CD4-positive, CD25-positive, alpha-beta regulatory T cell (primary cell): ENCODE results near the gene TPRG1. TPM values are rescaled to one million over a fixed set of nuclear protein-coding genes. Genes with fewer than 3 reads are reported as not detected.

Experiments
- ATAC-seq, 2 donors: fragments of 150-1000 bp; cut with Tn5 transposase; one replicate each; pipeline ENCODE4 v1.10.0; 2021; ENCODE audit warnings: low read depth in 2 of 2, moderate number of reproducible peaks in 2 of 2, moderate library complexity in 1 of 2
- DNase-seq, 3 donors: peaks; one replicate each; pipeline versions ENCODE4 v3.0.0 to v3.0.0-alpha.2; 2012 to 2022; ENCODE audit warnings: mixed read lengths in 1 of 3
- H3K27ac ChIP-seq: one replicate; pipeline ENCODE4 v1.7.0; 2013; ENCODE audit warnings: mild to moderate bottlenecking, low read length; ENCODE audit not compliant: insufficient read depth, poor library complexity, severe bottlenecking
- H3K27me3 ChIP-seq: one replicate; pipeline ENCODE4 v1.7.0; 2013; ENCODE audit warnings: low read length; ENCODE audit not compliant: control insufficient read depth, insufficient read depth
- H3K36me3 ChIP-seq: one replicate; pipeline ENCODE4 v1.7.0; 2013; ENCODE audit warnings: mild to moderate bottlenecking, low read length, moderate library complexity; ENCODE audit not compliant: control insufficient read depth, insufficient read depth
- H3K4me1 ChIP-seq: 2 replicates; pipeline ENCODE4 v1.7.0; 2013; ENCODE audit warnings: mild to moderate bottlenecking, low read length; ENCODE audit not compliant: insufficient read depth, control insufficient read depth, poor library complexity, severe bottlenecking
- H3K4me3 ChIP-seq: one replicate; pipeline ENCODE4 v1.7.0; 2013; ENCODE audit warnings: low read depth, mild to moderate bottlenecking, low read length, moderate library complexity
- H3K9me3 ChIP-seq, 2 experiments: 1 replicate in 1 of 2; 2 replicates in 1 of 2; pipeline ENCODE4 v1.7.0; 2013; ENCODE audit warnings: low read length in 2 of 2, mild to moderate bottlenecking in 1 of 2, moderate library complexity in 1 of 2; ENCODE audit not compliant: control insufficient read depth in 2 of 2
- H3K27ac Mint-ChIP-seq, 3 donors: one replicate each; pipeline ENCODE4 v1.8.0; 2020 to 2022; ENCODE audit warnings: mild to moderate bottlenecking in 3 of 3, mixed read lengths in 3 of 3, moderate library complexity in 2 of 3
- H3K27me3 Mint-ChIP-seq: one replicate; pipeline ENCODE4 v1.8.0; 2022; ENCODE audit warnings: mild to moderate bottlenecking, mixed read lengths
- H3K36me3 Mint-ChIP-seq: one replicate; pipeline ENCODE4 v1.8.0; 2020; ENCODE audit warnings: mixed read lengths
- H3K4me1 Mint-ChIP-seq, 4 donors: one replicate each; pipeline ENCODE4 v1.8.0; 2020 to 2022; ENCODE audit warnings: mixed read lengths in 4 of 4, mild to moderate bottlenecking in 1 of 4
- H3K4me3 Mint-ChIP-seq, 4 donors: one replicate each; pipeline ENCODE4 v1.8.0; 2020 to 2022; ENCODE audit warnings: mild to moderate bottlenecking in 4 of 4, mixed read lengths in 4 of 4, moderate library complexity in 3 of 4
- H3K9me3 Mint-ChIP-seq, 7 donors: one replicate each; pipeline ENCODE4 v1.8.0; 2020 to 2022; ENCODE audit warnings: mixed read lengths in 7 of 7, mild to moderate bottlenecking in 3 of 7, moderate library complexity in 2 of 7
- polyA plus RNA-seq, 4 donors: library from polyadenylated mRNA; unstranded; fragments of 300-500 nt; fragmentation: Illumina TruSeq; gene quantifications; one replicate each; pipeline ENCODE4 v1.2.3, GENCODE V29; 2021
- total RNA-seq: library from RNA; stranded (reverse); gene quantifications from one replicate; pipeline ENCODE4 v1.2.3, GENCODE V29; 2022

Gene TPRG1
- total and polyA plus RNA-seq, 5 donors from 2014 or later: 1.5 to 10.8 (median 3.8) TPM

DNA sequence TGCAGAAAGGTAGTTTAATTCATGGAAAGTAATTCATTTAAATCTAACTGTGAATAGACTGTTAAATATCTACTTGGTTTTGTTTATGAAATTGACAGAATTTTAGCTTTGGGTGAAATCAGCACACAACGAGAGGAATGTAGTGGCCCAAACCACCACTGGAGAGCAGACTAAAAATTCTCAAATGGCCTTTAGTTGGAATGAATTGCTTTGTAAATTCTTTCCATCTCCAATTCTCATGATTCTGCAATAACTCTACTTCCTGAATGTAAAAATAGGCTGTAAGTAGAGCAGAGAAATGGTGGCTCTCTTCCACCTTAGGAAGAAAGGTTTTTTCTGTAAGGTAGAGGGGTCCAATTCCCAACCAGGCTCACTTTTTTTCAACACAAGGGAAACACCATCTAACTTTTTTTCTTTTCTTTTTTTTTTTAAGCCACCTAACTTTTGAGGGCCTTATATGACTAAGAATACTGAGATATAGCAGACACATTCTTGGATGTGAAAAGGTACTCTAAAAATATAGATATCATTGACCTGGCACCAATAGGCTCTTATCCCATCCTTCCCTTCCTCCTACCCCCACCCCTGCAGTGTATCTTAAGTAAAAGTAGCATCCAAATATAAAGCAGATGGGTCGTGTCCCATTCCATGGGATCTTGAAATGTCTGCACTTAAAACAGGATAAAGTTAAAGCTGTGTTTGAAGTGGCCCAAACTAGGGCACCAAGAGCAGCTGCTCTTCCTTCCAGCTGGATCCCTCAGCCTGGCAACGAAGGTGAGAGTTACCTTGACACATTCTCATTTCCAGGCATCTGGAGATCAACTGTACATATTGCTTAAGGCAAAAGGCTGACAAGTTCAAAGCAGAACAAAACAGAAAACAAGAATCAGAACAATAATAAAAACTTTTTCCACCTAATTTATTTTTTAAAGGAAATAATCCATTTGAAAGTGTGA lies 194.1 kb downstream of the TPRG1 start:
- no peak for ATAC-seq

DNA sequence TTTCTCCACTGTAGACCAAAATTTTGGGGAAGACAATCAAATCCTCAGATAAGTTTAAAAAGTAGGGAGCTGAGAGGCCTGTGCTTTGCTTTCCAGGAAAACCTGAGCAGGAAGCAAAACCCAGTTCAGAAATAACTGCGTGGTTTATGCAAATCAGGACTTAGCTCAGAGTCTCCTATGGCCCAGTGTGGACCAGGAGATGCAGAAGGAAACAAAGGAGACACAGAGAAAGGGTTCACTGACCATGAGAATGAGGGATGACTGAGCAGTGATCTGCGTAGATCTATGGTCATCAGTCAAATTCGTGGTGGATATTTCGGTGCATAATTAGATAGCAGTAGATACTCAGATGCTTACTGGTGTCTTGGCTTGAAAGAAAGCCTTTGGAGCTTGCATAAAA lies 196.6 kb downstream of the TPRG1 start:
- ATAC-seq (no peak), DNase-seq (no peak)
- H3K27ac ChIP-seq: no peak overlapping the region
- H3K4me3 Mint-ChIP-seq: no peak overlapping the region
- H3K9me3 Mint-ChIP-seq: peaks cover 0 to 1% (median 0%) of the 10 kb centered on the region in 7 donors
- H3K9me3 ChIP-seq: no peaks in the 10 kb centered on the region
- no peaks in the 10 kb centered on the region for H3K36me3 ChIP-seq
- no peak overlapping the region for H3K4me3 ChIP-seq
- H3K27me3 ChIP-seq: no peaks in the 10 kb centered on the region
- peaks cover 2 to 16% (median 7%) of the 10 kb centered on the region in 4 donors for H3K4me1 Mint-ChIP-seq
- no peak overlapping the region for H3K27ac Mint-ChIP-seq
- no peaks in the 10 kb centered on the region for H3K4me1 ChIP-seq
- no peaks in the 10 kb centered on the region for H3K27me3 Mint-ChIP-seq
- H3K36me3 Mint-ChIP-seq: no peaks in the 10 kb centered on the region

More for the DNA sequence above, 194.1 kb downstream of the TPRG1 start:
- Mint-ChIP-seq H3K27ac (no peak overlapping the region), H3K36me3 (no peaks in the 10 kb centered on the region), H3K27me3 (no peaks in the 10 kb centered on the region), H3K9me3 (peaks cover 0 to 2% (median 1%) of the 10 kb centered on the region in 7 donors), H3K4me3 (no peak overlapping the region), H3K4me1 (peaks cover 2 to 10% (median 3%) of the 10 kb centered on the region in 4 donors)
- H3K36me3 ChIP-seq: no peaks in the 10 kb centered on the region
- no peak overlapping the region for H3K4me3 ChIP-seq
- no peaks in the 10 kb centered on the region for H3K4me1 ChIP-seq
- no peaks in the 10 kb centered on the region for H3K9me3 ChIP-seq
- H3K27ac ChIP-seq: no peak overlapping the region
- DNase-seq: no peak
- no peaks in the 10 kb centered on the region for H3K27me3 ChIP-seq

DNA sequence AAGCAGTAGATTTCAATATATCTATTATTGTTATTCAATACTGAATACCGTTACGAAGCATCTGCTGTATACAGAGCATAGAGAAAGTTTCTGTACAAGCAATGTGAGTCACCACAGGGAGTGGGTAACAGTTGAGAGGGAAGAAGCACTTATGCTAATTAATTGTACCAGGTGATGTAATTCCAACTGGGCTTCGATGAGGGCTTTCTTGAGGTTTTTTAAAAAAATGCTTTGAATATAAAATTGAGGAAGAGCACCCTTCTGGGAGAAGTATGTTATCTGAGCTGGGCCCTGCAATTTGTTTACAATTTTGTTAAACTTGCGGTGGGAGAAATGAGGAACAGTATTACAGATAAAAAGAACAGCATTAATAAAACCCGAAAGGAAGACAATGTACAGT lies 197.9 kb downstream of the TPRG1 start:
- Mint-ChIP-seq H3K4me1 (peaks cover 2 to 14% (median 7%) of the 10 kb centered on the region in 4 donors), H3K27me3 (no peaks in the 10 kb centered on the region), H3K27ac (no peak overlapping the region), H3K9me3 (peaks cover 0 to 1% (median 0%) of the 10 kb centered on the region in 7 donors), H3K4me3 (no peak overlapping the region), H3K36me3 (no peaks in the 10 kb centered on the region)
- DNase-seq: no peak
- Histone ChIP-seq H3K9me3 (no peaks in the 10 kb centered on the region), H3K4me3 (no peak overlapping the region), H3K36me3 (no peaks in the 10 kb centered on the region), H3K27me3 (no peaks in the 10 kb centered on the region), H3K27ac (no peak overlapping the region), H3K4me1 (no peaks in the 10 kb centered on the region)
- ATAC-seq: no peak

DNA sequence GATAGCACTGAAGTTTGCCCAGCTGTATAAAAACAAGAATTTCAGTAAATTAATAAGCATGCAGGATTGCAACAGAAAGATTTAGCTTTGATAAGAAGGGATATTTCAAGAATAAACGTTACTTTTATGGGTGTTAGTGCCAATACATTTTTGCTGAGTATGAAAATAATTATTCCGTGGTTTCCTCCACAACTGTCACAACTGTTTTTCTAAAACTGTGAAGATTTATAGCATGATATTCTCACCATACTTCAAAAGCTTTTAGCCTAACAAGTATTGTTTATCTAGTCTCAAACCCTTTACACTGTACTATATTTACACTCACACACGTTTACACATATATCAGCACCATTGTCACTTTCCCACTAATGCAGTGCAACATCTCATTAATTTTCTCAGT lies 200.5 kb downstream of the TPRG1 start:
- no peak for DNase-seq
- no peak for ATAC-seq
- Histone ChIP-seq H3K36me3 (no peaks in the 10 kb centered on the region), H3K4me1 (no peaks in the 10 kb centered on the region), H3K9me3 (no peaks in the 10 kb centered on the region), H3K27ac (no peak overlapping the region), H3K27me3 (no peaks in the 10 kb centered on the region), H3K4me3 (peak overlapping the region; percentile 11)
- peaks cover 2 to 14% (median 7%) of the 10 kb centered on the region in 4 donors for H3K4me1 Mint-ChIP-seq
- no peaks in the 10 kb centered on the region for H3K27me3 Mint-ChIP-seq
- H3K27ac Mint-ChIP-seq: no peak overlapping the region
- peaks cover 0 to 6% (median 3%) of the 10 kb centered on the region in 7 donors for H3K9me3 Mint-ChIP-seq
- H3K4me3 Mint-ChIP-seq: no peak overlapping the region
- H3K36me3 Mint-ChIP-seq: no peaks in the 10 kb centered on the region
